Retina (tissue), 1 donor: ENCODE results near the gene NFIC.

Experiments used
- DNase-seq: peaks from one replicate; pipeline ENCODE4 v3.0.0-alpha.2; 2016

Gene NFIC

GRCh38 chr19:3359919-3360420 lies 6.4 kb upstream of the NFIC start:
- no peak for DNase-seq

- DNase-seq: peak; percentile 79
Measured at GRCh38 chr19:3360421-3361383, 5.7 kb upstream of the NFIC start.

- no peak for DNase-seq
Measured at GRCh38 chr19:3361384-3362216, 4.8 kb upstream of the NFIC start.

DNA sequence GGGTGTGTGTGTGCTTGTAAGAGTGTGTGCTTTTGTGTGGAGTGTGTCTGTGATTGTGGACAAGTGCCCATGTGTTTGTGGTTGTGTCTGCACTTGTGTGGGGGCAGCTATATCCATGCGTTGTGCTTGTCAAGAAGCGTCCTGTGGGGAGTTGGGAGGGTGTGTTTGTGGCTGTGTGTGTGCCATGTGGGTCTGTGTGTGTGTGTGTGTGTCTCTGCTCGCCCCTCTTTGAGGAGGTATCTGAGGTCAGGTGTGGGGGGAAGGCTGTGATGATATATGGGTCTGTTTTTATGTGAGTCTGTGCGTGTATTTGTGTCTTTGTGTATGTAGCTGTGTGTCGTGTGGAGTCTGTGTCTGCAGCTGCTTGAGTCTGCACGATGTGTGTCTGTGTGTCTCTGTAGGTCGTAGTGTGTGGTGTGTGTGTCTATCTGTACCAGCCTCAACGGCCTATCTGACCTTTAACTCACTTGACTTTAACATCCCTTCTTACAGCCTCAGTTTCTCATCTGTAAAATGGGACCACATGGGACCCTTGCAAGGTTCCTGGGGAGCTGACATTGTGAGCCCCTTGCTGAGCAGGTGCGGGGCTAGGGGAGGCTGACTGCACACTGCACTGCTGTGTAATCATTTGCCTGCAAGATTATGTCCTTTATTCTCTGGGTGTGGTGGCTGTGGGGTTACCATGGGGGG lies 4.0 kb upstream of the NFIC start:
- DNase-seq: no peak

- no peak for DNase-seq
Measured at GRCh38 chr19:3363841-3364500, 2.4 kb upstream of the NFIC start.

DNA sequence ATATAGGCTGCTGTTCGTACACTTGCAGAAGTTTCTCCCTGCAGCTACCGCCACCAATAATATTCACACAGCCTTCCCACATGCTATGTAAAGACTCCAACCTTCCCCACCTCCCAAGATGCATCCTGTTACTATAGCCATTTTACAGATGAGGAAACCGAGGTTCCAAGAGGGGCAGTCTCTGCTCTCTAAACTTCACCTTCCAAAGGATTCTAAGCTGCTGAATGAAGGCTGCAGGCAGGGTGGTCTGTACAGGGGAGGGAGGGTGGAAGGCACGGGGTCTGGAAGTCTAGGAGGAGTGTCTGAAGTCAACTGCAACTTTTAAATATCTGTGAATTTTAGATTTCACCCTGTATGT lies 1.9 kb upstream of the NFIC start:
- DNase-seq: no peak

DNA sequence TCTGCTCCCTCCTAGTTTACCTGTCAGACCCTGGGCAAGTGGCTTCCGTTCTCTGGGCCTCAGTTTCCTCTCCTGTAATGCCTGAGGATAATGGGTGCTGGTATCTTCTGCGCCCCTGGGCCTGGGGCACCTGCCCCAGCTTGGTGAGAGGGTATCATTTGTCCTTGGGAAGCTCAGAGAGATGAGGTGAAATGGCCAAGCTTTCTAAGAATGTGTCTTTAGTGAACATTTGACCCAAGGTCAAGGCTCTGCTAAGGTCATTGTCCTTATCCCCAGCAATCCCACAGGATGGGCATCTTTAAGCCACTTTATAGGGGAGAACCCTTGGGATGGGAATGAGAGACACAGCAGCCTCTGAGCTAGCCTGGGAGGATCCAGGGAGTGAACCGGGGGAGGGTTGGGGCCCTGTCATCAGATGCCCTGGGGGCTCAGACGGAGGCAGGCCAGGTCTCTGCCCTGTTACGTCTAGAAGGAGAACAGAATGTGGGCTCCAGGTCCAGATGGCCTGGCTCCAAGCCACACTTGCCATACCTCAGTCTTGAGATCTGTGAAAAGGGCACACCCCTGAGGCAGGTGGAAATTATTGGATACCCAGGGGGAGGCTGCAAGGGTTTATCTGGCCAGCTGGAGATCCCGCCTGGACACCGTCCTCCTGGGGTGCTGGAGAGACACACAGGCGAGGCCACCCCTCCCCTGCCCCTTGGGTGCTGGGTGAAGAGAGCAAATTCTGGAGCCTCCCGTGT lies 1.1 kb upstream of the NFIC start:
- no peak for DNase-seq

DNA sequence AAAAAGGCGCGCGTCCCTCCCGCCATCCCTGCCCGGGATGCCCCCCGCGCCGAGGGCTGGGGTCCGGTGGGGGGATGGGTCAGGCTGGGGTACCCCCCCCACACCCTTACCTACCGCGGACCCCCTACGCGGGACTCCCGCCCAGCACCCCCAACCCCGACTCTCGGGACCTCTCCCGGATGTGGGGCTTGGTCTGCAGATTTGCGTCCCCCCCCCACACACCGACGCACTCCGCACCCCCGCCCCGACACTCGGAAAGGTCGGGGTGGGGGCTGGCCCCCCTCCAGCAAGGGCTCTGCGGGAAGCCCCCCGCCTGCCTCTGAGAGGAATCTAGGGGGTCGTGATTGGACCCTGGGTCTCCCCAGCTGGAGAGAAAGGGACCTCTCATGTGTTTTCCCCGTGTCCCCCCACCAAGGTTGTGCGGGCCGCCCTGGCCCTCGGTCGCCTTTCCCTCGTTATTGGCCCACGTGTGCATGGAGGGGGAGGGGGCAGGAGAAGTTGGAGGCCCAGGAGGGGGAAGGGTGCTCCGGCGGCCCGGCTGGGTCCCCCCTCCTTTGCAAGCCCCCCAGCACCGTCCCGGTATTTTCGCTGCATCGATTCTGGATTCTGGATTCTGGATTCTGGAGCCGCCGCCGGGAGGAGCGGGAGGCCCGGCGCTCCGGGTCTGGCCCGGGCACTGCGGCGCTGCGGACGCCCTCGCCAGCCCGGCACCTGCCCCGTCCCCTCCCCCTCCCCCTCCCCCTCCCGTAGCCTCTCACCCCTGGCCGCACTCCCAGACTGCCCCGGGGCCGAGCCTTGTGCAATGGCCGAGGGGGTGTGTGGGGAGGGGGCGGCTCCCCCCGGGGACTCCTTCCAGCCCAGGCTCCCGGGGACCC lies 607 bp downstream of the NFIC start:
- peak; percentile 46 for DNase-seq

GRCh38 chr19:3367628-3368440 lies 1.5 kb downstream of the NFIC start:
- DNase-seq: no peak

GRCh38 chr19:3368441-3368795 lies 2.0 kb downstream of the NFIC start:
- DNase-seq: no peak

GRCh38 chr19:3368848-3369336 lies 2.5 kb downstream of the NFIC start:
- DNase-seq: no peak

GRCh38 chr19:3369337-3370213 lies 3.2 kb downstream of the NFIC start:
- peak; percentile 55 for DNase-seq

DNA sequence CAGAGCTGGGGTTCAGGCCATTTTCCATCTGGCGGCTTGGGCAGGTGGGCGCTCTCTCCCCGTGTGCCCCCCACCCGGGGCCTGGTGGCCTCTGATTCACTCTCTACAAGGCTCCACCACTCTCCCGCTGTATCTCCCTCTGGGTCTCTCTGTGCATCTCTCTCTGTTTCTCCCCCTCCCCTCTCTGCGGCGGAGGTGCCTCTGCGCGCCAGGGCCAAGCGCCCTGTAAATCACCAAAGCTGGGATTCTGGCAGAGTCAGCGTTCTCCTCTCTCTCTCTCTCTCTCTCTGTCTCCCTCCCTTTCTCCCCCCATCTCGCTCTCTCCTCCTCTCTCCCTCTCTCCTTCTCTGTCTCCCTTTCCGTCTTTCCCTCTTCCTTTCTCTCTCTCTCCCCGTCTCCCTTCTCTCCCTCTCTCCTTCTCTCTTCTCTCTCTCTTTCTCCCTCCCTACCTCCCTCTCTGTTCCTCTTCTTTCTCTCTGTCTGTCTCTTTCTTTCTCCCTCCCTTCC lies 3.9 kb downstream of the NFIC start:
- DNase-seq: no peak

DNA sequence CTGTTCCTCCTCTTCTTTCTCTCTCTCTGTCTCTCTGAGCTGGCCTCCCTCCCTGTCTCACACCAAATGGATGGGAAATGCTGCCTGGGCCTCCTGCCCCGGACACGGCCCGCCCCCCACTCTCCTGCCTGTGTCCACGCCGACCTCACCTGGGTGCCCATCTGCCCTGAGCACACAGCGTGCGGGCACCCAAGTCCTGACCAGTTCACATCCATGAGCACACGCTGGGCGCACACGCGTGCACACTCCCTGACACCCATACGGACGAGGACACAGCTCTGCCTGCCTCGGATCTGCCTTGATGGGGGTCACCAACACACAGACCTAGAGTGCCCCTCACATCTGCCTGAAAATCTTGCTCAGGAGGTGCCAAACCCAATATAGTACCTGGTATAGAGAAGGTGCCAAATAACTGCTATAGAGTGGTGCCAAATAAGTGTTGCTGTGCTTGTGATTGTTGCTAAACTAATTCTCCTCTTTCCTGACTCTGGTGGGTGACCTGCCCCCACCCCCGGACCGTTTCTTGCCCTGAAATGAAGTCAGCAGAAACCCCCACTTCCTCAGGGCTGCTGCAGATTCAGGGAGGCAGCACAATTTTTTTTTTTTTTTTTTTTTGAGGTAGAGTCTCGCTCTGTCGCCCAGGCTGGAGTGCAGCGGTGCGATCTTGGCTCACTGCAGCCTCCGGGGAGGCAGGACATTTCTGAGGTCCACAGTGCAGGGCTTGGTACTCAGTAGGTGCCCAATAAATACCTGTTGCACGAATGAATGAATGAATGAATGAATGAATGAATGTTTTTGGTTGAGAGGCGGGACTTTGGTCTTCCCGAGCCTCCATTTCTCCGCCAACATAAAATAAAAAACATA lies 4.6 kb downstream of the NFIC start:
- no peak for DNase-seq

DNA sequence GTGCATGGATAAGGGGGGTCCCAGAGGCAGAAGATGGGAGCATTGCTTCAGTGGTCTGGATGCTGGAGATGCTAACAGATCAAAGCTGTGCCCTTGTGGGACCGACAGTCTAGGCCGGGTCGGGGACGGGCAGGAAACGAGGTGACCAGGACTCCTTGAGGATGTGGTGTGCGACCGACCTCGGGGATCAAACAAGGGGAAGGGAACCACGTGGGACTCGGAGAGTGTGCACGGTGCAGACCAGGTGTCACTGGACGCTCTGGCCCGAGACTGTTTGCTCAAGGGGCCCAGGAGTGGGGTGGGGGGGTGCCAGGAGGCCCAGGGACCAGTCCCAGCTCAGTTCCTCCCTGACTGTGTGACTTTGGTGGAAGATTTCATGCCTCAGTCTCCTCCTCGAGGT lies 6.0 kb downstream of the NFIC start:
- no peak for DNase-seq

- no peak for DNase-seq
Measured at GRCh38 chr19:3373971-3374368, 7.6 kb downstream of the NFIC start.

- no peak for DNase-seq
Measured at GRCh38 chr19:3374369-3375112, 8.2 kb downstream of the NFIC start.
